ENCODE results near the gene CDC42BPB. TPM values are rescaled to one million over a fixed set of nuclear protein-coding genes. Genes with fewer than 3 reads are reported as not detected.

CDC42BPB gene
- total RNA-seq, 1 donor from 2014 or later, result 48.2 TPM

DNA sequence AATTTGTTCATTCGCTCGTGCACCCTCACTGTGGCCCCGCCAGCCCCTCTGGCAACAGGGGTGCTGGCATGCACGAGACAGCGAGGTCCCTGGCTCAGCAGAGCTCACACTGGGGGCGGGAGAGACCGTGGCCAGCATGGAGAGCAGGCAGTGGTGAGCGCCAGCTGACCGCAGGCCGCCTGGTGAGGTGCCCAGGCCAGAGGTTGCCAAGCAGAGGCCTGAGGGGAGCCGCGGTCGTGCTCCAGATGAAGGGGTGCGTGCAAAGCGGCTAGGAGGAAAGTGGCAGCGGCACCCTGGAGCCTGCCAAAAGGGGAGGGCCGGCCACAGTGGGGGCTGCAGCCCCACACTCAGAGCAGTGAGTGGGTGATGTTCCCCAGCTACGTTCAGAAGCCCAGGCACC lies 56.1 kb downstream of the CDC42BPB start:
- Histone ChIP-seq H3K27ac (no peak overlapping the region), H3K79me2 (ENCODE audit: low read depth) (no peaks in the 10 kb centered on the region), H4K20me1 (ENCODE audit: low read depth) (peaks cover 3% of the 10 kb centered on the region), H3K4me3 (no peak overlapping the region), H3K27me3 (no peaks in the 10 kb centered on the region), H2AFZ (replicated peaks) (no peak overlapping the region), H3K9me3 (ENCODE audit: low read depth) (no peaks in the 10 kb centered on the region), H3K9ac (no peak overlapping the region), H3K36me3 (no peaks in the 10 kb centered on the region), H3F3A (ENCODE audit: low read depth) (no peaks in the 10 kb centered on the region), H3K4me2 (no peak overlapping the region), H3K4me1 (no peaks in the 10 kb centered on the region)
- H3K27ac Mint-ChIP-seq, result peak overlapping the region; percentile 81
- no peaks in the 10 kb centered on the region for H3K9me3 Mint-ChIP-seq
- no peak overlapping the region for H3K4me3 Mint-ChIP-seq
- H3K27me3 Mint-ChIP-seq (ENCODE audit: insufficient read depth, low read depth), result peaks cover 6% of the 10 kb centered on the region
- peaks cover 3% of the 10 kb centered on the region for H3K4me1 Mint-ChIP-seq
- DNase-seq (ENCODE audit: low spot score), result no peak
- no peak for TF ChIP-seq EZH2phosphoT487 (IDR thresholded peaks at IDR 0.05)
- H3K36me3 Mint-ChIP-seq, result peaks cover 26% of the 10 kb centered on the region

DNA sequence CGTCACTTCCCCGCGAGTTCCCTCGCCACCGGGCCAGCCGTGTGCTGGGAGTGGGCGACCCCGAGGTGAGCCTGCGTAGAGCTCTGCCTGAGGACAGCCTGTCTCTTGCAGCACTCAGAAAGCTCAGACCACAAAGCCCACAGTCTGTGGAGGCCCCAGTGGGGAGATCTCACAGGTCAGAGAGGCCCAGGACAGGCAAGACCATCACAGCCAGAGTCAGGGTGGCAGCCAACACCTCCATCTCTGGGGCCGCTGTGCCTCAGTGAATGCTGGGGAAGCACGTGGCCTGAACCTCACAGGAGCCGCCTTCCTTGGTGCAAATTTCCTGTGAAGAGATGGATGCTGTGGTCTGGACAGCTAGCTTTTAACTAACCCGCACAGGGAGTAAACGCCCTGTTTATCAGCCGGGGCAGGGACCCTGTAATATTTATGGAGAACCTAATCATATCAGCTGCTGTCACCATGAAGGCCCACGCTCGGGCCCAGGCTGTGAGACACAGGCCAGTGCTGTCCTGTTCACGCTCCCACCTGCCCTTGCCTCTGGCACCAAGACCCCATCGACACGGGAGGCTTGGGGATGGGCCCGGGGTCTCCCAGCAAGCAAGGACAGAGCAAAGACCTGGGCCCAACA lies 56.9 kb downstream of the CDC42BPB start:
- H3K4me2 ChIP-seq, result no peak overlapping the region
- Mint-ChIP-seq H3K27me3 (ENCODE audit: insufficient read depth, low read depth) (peaks cover 4% of the 10 kb centered on the region), H3K4me1 (peaks cover 3% of the 10 kb centered on the region), H3K9me3 (no peaks in the 10 kb centered on the region), H3K27ac (no peak overlapping the region), H3K4me3 (no peak overlapping the region), H3K36me3 (peaks cover 30% of the 10 kb centered on the region)
- H3K4me3 ChIP-seq, result no peak overlapping the region
- H4K20me1 ChIP-seq (ENCODE audit: low read depth), result peaks cover 3% of the 10 kb centered on the region
- H3K9ac ChIP-seq, result no peak overlapping the region
- TF ChIP-seq, protein P1, sequence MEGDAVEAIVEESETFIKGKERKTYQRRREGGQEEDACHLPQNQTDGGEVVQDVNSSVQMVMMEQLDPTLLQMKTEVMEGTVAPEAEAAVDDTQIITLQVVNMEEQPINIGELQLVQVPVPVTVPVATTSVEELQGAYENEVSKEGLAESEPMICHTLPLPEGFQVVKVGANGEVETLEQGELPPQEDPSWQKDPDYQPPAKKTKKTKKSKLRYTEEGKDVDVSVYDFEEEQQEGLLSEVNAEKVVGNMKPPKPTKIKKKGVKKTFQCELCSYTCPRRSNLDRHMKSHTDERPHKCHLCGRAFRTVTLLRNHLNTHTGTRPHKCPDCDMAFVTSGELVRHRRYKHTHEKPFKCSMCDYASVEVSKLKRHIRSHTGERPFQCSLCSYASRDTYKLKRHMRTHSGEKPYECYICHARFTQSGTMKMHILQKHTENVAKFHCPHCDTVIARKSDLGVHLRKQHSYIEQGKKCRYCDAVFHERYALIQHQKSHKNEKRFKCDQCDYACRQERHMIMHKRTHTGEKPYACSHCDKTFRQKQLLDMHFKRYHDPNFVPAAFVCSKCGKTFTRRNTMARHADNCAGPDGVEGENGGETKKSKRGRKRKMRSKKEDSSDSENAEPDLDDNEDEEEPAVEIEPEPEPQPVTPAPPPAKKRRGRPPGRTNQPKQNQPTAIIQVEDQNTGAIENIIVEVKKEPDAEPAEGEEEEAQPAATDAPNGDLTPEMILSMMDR (IDR thresholded peaks at IDR 0.05), result no peak
- TF ChIP-seq EZH2phosphoT487 (IDR thresholded peaks at IDR 0.05), result no peak
- TF ChIP-seq EZH2 (IDR thresholded peaks at IDR 0.05), result no peak
- H3F3A ChIP-seq (ENCODE audit: low read depth), result no peaks in the 10 kb centered on the region
- H3K27ac ChIP-seq, result no peak overlapping the region
- no peaks in the 10 kb centered on the region for H3K79me2 ChIP-seq (ENCODE audit: low read depth)
- no peaks in the 10 kb centered on the region for H3K27me3 ChIP-seq
- no peaks in the 10 kb centered on the region for H3K36me3 ChIP-seq
- H3K4me1 ChIP-seq, result no peaks in the 10 kb centered on the region
- no peak for DNase-seq (ENCODE audit: low spot score)
- no peaks in the 10 kb centered on the region for H3K9me3 ChIP-seq (ENCODE audit: low read depth)
- no peak overlapping the region for H2AFZ ChIP-seq (replicated peaks)

DNA sequence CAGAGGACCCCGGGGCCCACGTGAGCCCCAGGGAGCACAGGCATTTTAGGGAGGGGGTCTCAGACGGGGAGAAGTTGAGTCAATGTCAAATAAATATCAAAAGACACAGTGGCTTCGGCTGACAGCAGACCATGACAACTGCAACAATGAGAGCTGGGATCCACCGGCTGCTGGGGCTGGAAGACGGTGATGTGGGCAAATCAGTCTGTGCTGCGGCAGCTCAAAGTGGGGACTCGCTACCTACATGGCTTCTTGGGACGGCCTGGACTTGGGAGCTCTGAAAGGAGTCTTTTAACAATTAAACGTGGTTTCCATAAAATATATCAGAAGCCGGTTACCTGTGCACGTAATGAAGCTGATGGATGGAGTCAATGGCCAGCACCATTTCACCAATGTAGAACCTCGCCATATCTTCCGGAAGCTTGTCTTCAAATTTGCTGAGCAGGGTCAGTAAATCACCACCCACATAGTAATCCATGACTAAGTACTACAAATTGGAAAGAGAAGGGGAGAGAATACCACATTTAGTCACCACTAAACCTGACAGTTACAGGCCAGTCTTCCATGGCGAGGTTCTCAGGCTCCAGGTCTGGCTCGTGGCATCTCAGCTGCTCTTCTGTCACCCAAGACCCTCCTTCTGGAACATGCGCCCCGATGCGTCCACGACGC lies 58.0 kb downstream of the CDC42BPB start:
- Histone ChIP-seq H3K4me2 (no peak overlapping the region), H4K20me1 (ENCODE audit: low read depth) (peaks cover 3% of the 10 kb centered on the region), H3K4me1 (no peaks in the 10 kb centered on the region), H3K4me3 (no peak overlapping the region), H3K27me3 (no peaks in the 10 kb centered on the region), H3K36me3 (no peaks in the 10 kb centered on the region), H3K9me3 (ENCODE audit: low read depth) (no peaks in the 10 kb centered on the region), H2AFZ (replicated peaks) (no peak overlapping the region), H3K9ac (no peak overlapping the region), H3K27ac (no peak overlapping the region), H3F3A (ENCODE audit: low read depth) (no peaks in the 10 kb centered on the region), H3K79me2 (ENCODE audit: low read depth) (no peaks in the 10 kb centered on the region)
- no peak for TF ChIP-seq EZH2 (IDR thresholded peaks at IDR 0.05)
- peaks cover 3% of the 10 kb centered on the region for H3K4me1 Mint-ChIP-seq
- H3K27ac Mint-ChIP-seq, result no peak overlapping the region
- no peaks in the 10 kb centered on the region for H3K9me3 Mint-ChIP-seq
- no peak overlapping the region for H3K4me3 Mint-ChIP-seq
- peaks cover 31% of the 10 kb centered on the region for H3K36me3 Mint-ChIP-seq
- H3K27me3 Mint-ChIP-seq (ENCODE audit: insufficient read depth, low read depth), result peaks cover 4% of the 10 kb centered on the region
- no peak for DNase-seq (ENCODE audit: low spot score)

DNA sequence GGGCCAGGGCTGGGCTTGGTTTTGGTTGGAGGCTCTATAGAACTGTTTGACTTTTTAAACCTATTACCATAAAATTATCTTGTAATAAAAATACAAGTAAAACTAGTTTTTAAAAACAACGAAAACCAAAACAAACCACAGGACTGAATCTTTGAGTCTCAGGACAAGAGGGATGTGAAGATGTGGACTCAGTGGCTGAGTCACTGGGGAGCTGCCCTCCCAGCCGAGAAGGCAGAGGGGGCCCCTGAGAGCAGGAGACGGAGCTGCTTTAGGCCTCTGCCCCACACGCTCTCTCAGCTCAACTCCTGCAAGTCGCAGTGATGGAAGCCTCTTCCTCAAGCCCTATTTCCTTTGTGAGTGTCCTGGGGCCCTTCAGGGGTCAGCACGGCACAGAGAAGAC lies 59.0 kb downstream of the CDC42BPB start:
- DNase-seq (ENCODE audit: low spot score), result no peak
- H3K27me3 ChIP-seq, result no peaks in the 10 kb centered on the region
- H3K27ac ChIP-seq, result no peak overlapping the region
- H3K4me3 ChIP-seq, result no peak overlapping the region
- H3K4me1 Mint-ChIP-seq, result peaks cover 3% of the 10 kb centered on the region
- H3K36me3 Mint-ChIP-seq, result peaks cover 34% of the 10 kb centered on the region
- H3K4me3 Mint-ChIP-seq, result no peak overlapping the region
- H3K9me3 ChIP-seq (ENCODE audit: low read depth), result no peaks in the 10 kb centered on the region
- H3K27ac Mint-ChIP-seq, result no peak overlapping the region
- H3K9ac ChIP-seq, result no peak overlapping the region
- H3K9me3 Mint-ChIP-seq, result no peaks in the 10 kb centered on the region
- H3K79me2 ChIP-seq (ENCODE audit: low read depth), result no peaks in the 10 kb centered on the region
- peaks cover 4% of the 10 kb centered on the region for H3K27me3 Mint-ChIP-seq (ENCODE audit: insufficient read depth, low read depth)
- H3K4me1 ChIP-seq, result no peaks in the 10 kb centered on the region
- peaks cover 3% of the 10 kb centered on the region for H4K20me1 ChIP-seq (ENCODE audit: low read depth)
- H3F3A ChIP-seq (ENCODE audit: low read depth), result no peaks in the 10 kb centered on the region
- no peaks in the 10 kb centered on the region for H3K36me3 ChIP-seq
- H2AFZ ChIP-seq (replicated peaks), result no peak overlapping the region
- H3K4me2 ChIP-seq, result no peak overlapping the region
- no peak for TF ChIP-seq EZH2 (IDR thresholded peaks at IDR 0.05)
- no peak for TF ChIP-seq EZH2phosphoT487 (IDR thresholded peaks at IDR 0.05)
- TF ChIP-seq, protein P1 (IDR thresholded peaks at IDR 0.05), result no peak

Data from neural progenitor cell (in vitro differentiated cells).